Activated naive CD8-positive, alpha-beta T cell treated with anti-CD3 and anti-CD28 coated beads, Interleukin-2, amount 10 ng/mL, durations not matched to agents 7 days and 5 days (primary cell): ENCODE measurements around the gene TNFAIP1. TPM values are rescaled to one million over a fixed set of nuclear protein-coding genes. Genes with fewer than 3 reads are reported as not detected.

Experiments used
- ATAC-seq: fragments of 150-1000 bp; cut with Tn5 transposase; one replicate; pipeline ENCODE4 v1.10.0; 2021; ENCODE audit warnings: low read depth, moderate library complexity
- POLR2A ChIA-PET: fragments of 350-600 bp; sonication (Branson Sonifier 250); formaldehyde crosslinking; loops from one replicate; lab custom pipeline; 2021; ENCODE audit warnings: antibody characterized with exemption; lab: Charles Lee
- DNase-seq: peaks from one replicate; pipeline ENCODE4 v3.0.0; 2021
- H3K27ac Mint-ChIP-seq: one replicate; pipeline ENCODE4 v1.8.0; 2022; ENCODE audit warnings: mild to moderate bottlenecking, mixed read lengths
- H3K27me3 Mint-ChIP-seq: one replicate; pipeline ENCODE4 v1.8.0; 2022; ENCODE audit warnings: mild to moderate bottlenecking, moderate library complexity, mixed read lengths
- H3K36me3 Mint-ChIP-seq: one replicate; pipeline ENCODE4 v1.8.0; 2021; ENCODE audit warnings: mild to moderate bottlenecking, mixed read lengths
- H3K4me1 Mint-ChIP-seq: one replicate; pipeline ENCODE4 v1.8.0; 2021; ENCODE audit warnings: mixed read lengths
- H3K4me3 Mint-ChIP-seq: one replicate; pipeline ENCODE4 v1.8.0; 2022; ENCODE audit warnings: mild to moderate bottlenecking, moderate library complexity, mixed read lengths
- H3K9me3 Mint-ChIP-seq: one replicate; pipeline ENCODE4 v1.8.0; 2021; ENCODE audit warnings: mixed read lengths
- microRNA-seq: library from miRNA; unstranded; fragments of <30 nt; microRNA quantifications from one replicate; pipeline ENCODE4 v1.2.0, GENCODE V29; 2022
- total RNA-seq, 2 experiments: library from RNA; stranded (reverse); gene quantifications; one replicate each; pipeline ENCODE4 v1.2.3, GENCODE V29; 2021

TNFAIP1 gene
- total RNA-seq, 2 experiments from 2014 or later: 18.7 to 20.3 TPM

GRCh38 chr17:28390563-28390962, 55.0 kb downstream of the TNFAIP1 start:
- Mint-ChIP-seq H3K9me3 (no peaks in the 10 kb centered on the region), H3K36me3 (peaks cover 22% of the 10 kb centered on the region), H3K27me3 (no peaks in the 10 kb centered on the region), H3K4me1 (peaks cover 5% of the 10 kb centered on the region), H3K4me3 (no peak overlapping the region), H3K27ac (no peak overlapping the region)
- no peak for ATAC-seq
- POLR2A ChIA-PET: no interaction called here
- DNase-seq: no peak

- peaks cover 22% of the 10 kb centered on the region for H3K36me3 Mint-ChIP-seq
- H3K27me3 Mint-ChIP-seq: no peaks in the 10 kb centered on the region
- no peak for ATAC-seq
- no peak overlapping the region for H3K4me3 Mint-ChIP-seq
- POLR2A ChIA-PET: no interaction called here
- DNase-seq: no peak
- H3K27ac Mint-ChIP-seq: no peak overlapping the region
- H3K9me3 Mint-ChIP-seq: no peaks in the 10 kb centered on the region
- peaks cover 4% of the 10 kb centered on the region for H3K4me1 Mint-ChIP-seq
Observed at GRCh38 chr17:28390984-28391383, 55.4 kb downstream of the TNFAIP1 start.

GRCh38 chr17:28391401-28391800, 55.8 kb downstream of the TNFAIP1 start:
- Mint-ChIP-seq H3K4me3 (no peak overlapping the region), H3K4me1 (peaks cover 2% of the 10 kb centered on the region), H3K9me3 (no peaks in the 10 kb centered on the region), H3K36me3 (peaks cover 22% of the 10 kb centered on the region), H3K27ac (no peak overlapping the region), H3K27me3 (no peaks in the 10 kb centered on the region)
- ATAC-seq (no peak), DNase-seq (no peak)
- POLR2A ChIA-PET: interaction anchor here (0.6 kb wide), 1 partner anchor 174 kb away, joined by 4 read pairs; no protein-coding TSS in a partner anchor

- H3K9me3 Mint-ChIP-seq: no peaks in the 10 kb centered on the region
- no peak overlapping the region for H3K27ac Mint-ChIP-seq
- ATAC-seq (no peak), DNase-seq (no peak)
- no peaks in the 10 kb centered on the region for H3K27me3 Mint-ChIP-seq
- peaks cover 2% of the 10 kb centered on the region for H3K4me1 Mint-ChIP-seq
- POLR2A ChIA-PET: no interaction called here
- H3K4me3 Mint-ChIP-seq: no peak overlapping the region
- peaks cover 23% of the 10 kb centered on the region for H3K36me3 Mint-ChIP-seq
Observed at GRCh38 chr17:28392491-28392890, 56.9 kb downstream of the TNFAIP1 start.

DNA sequence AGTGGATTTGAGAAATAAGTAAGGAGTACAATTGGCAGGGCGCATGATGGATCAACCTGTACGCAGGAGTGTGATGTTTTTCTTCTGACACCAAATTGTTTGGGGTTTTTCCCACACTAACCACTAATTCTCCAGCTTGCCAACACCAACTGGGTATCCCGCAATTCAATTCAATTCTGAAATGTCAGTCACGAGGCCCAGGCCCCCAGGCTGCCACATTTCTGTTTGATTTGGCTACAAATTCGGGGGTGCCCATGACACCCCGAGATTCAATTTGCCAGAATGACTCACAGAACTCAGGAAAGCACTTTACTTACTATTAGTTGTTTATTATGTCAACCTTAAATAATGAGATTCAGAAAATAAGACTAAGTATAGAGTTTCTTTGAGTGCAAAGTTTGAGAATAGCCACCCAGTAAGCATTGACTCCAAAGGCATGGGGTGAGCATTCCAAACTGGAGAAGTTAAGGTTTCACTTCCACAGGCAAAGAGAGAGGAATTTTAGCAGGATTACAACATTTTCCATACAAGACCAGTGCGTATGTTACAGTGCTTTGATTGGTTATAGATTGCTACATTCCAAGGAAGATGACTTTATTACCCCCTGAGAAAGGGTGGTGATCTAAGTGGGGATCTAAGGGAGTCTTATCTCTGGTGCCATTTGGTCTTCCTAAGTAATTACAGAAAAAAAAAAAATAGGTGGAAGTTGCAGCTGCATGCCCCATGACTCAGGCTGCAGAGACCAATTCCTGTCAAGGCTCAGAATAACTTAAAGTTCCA, 59.0 kb downstream of the TNFAIP1 start:
- H3K27ac Mint-ChIP-seq: no peak overlapping the region
- no peak for ATAC-seq

DNA sequence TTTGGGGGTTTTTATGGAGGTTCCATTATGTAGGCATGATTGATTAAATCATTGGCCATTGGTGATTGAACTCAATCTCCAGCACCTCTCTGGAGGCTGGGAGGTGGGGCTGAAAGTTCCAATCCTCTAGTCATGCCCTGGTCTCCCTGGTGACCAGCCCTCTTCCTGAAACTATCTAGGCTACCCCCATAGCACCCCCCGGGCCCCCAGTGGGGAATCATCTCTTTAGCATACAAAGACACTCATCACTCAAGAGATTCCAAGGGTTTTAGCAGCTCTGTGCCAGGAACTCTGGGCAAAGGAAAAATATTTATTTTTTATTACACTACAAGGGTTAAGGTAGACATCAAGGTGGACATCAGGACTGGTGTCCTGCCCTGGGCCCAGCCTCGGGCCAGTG, 59.9 kb downstream of the TNFAIP1 start:
- peaks cover 14% of the 10 kb centered on the region for H3K36me3 Mint-ChIP-seq
- ATAC-seq (no peak), DNase-seq (no peak)
- H3K27me3 Mint-ChIP-seq: no peaks in the 10 kb centered on the region
- H3K27ac Mint-ChIP-seq: no peak overlapping the region
- H3K4me1 Mint-ChIP-seq: no peaks in the 10 kb centered on the region
- H3K9me3 Mint-ChIP-seq: no peaks in the 10 kb centered on the region
- POLR2A ChIA-PET: no interaction called here
- H3K4me3 Mint-ChIP-seq: no peak overlapping the region

More for the DNA sequence above, 59.0 kb downstream of the TNFAIP1 start:
- DNase-seq: no peak
- Mint-ChIP-seq H3K36me3 (peaks cover 20% of the 10 kb centered on the region), H3K4me3 (no peak overlapping the region), H3K4me1 (no peaks in the 10 kb centered on the region), H3K9me3 (no peaks in the 10 kb centered on the region), H3K27me3 (no peaks in the 10 kb centered on the region)
- POLR2A ChIA-PET: no interaction called here

- no peak for ATAC-seq
- Mint-ChIP-seq H3K4me1 (no peaks in the 10 kb centered on the region), H3K9me3 (no peaks in the 10 kb centered on the region), H3K27me3 (no peaks in the 10 kb centered on the region), H3K36me3 (peaks cover 11% of the 10 kb centered on the region), H3K4me3 (no peak overlapping the region), H3K27ac (no peak overlapping the region)
- no peak for DNase-seq
- POLR2A ChIA-PET: no interaction called here
Observed at GRCh38 chr17:28395968-28396367, 60.4 kb downstream of the TNFAIP1 start.

Small RNA genes lying within 50 kb of the gene (microRNA-seq; reads per million reads assigned to microRNA genes)
- not detected for gene MIR4723

Other genes starting within 250 kb of the TNFAIP1 start
- 10 to 100 TPM; 18.8 to 20.9 TPM for gene TMEM97, start 16.6 kb upstream of the TNFAIP1 start, total RNA-seq
- 10 to 100 TPM; 24.6 to 28.9 TPM for gene IFT20, start 289 bp upstream of the TNFAIP1 start, total RNA-seq
- gene POLDIP2, start 21.8 kb downstream of the TNFAIP1 start, total RNA-seq: 10 to 100 TPM; 51.5 to 54.5 TPM
- gene SEBOX, start 29.4 kb downstream of the TNFAIP1 start, total RNA-seq: not detected
- gene VTN, start 34.5 kb downstream of the TNFAIP1 start, total RNA-seq: under 1 TPM in 1 of 2 experiments, not detected in 1; 0.28 TPM
- 10 to 100 TPM; 25.6 to 25.8 TPM for gene SARM1, start 35.9 kb downstream of the TNFAIP1 start, total RNA-seq
- 1 to 10 TPM; 3.0 to 3.6 TPM for gene SLC46A1, start 70.5 kb downstream of the TNFAIP1 start, total RNA-seq
- not detected for gene SLC13A2, start 137.9 kb downstream of the TNFAIP1 start, total RNA-seq
- not detected for gene FOXN1, start 170.6 kb downstream of the TNFAIP1 start, total RNA-seq
- 10 to 100 TPM; 54.9 to 57.8 TPM for gene UNC119, start 216.9 kb downstream of the TNFAIP1 start, total RNA-seq
- 10 to 100 TPM; 60.5 to 63.1 TPM for gene PIGS, start 235.8 kb downstream of the TNFAIP1 start, total RNA-seq
- 100 to 1,000 TPM; 142 to 154 TPM for gene ALDOC, start 241.1 kb downstream of the TNFAIP1 start, total RNA-seq